Measurements from ENCODE around the gene IDH3A. TPM values are rescaled to one million over a fixed set of nuclear protein-coding genes. Genes with fewer than 3 reads are reported as not detected.
"Not testable (repeated sequence)": the region's sequence is repeated elsewhere in the genome, so short reads cannot be mapped to it uniquely, and the experiment has no call there.

Gene IDH3A
- total and polyA plus RNA-seq, 10 donors = 27.6 to 90.7 (median 70.1) TPM

DNA sequence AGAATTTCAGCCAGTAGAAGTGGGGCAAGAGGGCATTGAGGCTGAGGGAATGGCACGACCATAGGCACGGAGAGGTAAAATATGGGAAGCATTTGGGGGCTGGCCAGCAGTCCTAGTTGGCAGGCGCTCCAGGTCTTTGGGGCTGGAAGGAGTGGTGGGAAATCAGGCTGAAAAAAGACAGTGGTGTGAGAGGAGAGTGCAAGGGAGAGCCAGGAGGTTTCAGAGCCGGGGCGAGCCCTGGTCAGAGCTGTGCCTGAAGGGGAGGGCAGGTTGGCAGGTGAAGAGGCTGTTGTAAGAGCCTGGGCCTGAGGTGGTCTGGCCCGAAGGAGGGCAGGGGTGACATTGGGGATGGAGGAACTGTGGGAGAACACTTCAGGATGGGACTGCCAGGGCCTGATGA lies 1.6 kb upstream of the IDH3A start:
- Histone ChIP-seq H3K4me3 (no peak overlapping the region), H3K27ac (peak overlapping the region in 1 of 8 donors; percentile 9), H3K4me1 (peaks cover 13 to 45% (median 26%) of the 10 kb centered on the region in 6 donors), H3K9me3 (no peaks in the 10 kb centered on the region), H3K36me3 (no peaks in the 10 kb centered on the region), H3K27me3 (replicated peaks in 1 of 7) (no peaks in the 10 kb centered on the region)
- WGBS, 5 donors = 94 to 97% (median 95%) methylated on average over 6 of the region's 6 CpGs
- intact Hi-C loops (cut with DNase I; ENCODE audit: low total_unique reads) = no loop called here
- DNase-seq = no peak
- TF ChIP-seq POLR2A (IDR thresholded peaks at IDR 0.05) = no peak
- no peak for TF ChIP-seq POLR2AphosphoS5 (IDR thresholded peaks at IDR 0.05)
- TF ChIP-seq, protein P1, sequence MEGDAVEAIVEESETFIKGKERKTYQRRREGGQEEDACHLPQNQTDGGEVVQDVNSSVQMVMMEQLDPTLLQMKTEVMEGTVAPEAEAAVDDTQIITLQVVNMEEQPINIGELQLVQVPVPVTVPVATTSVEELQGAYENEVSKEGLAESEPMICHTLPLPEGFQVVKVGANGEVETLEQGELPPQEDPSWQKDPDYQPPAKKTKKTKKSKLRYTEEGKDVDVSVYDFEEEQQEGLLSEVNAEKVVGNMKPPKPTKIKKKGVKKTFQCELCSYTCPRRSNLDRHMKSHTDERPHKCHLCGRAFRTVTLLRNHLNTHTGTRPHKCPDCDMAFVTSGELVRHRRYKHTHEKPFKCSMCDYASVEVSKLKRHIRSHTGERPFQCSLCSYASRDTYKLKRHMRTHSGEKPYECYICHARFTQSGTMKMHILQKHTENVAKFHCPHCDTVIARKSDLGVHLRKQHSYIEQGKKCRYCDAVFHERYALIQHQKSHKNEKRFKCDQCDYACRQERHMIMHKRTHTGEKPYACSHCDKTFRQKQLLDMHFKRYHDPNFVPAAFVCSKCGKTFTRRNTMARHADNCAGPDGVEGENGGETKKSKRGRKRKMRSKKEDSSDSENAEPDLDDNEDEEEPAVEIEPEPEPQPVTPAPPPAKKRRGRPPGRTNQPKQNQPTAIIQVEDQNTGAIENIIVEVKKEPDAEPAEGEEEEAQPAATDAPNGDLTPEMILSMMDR (IDR thresholded peaks at IDR 0.05 in 8 of 11, conservative IDR thresholded peaks at IDR 0.05 in 3 of 11) = no peak

GRCh38 chr15:78148392-78149067 lies 632 bp upstream of the IDH3A start:
- Histone ChIP-seq H3K36me3 (no peaks in the 10 kb centered on the region), H3K4me1 (peaks cover 13 to 55% (median 26%) of the 10 kb centered on the region in 6 donors), H3K9me3 (no peaks in the 10 kb centered on the region), H3K27ac (peak overlapping the region; percentile 31 to 94 (median 88)), H3K4me3 (peak overlapping the region; percentile 54 to 96 (median 80)), H3K27me3 (replicated peaks in 1 of 7) (no peaks in the 10 kb centered on the region)
- WGBS, 5 donors = 17 to 22% (median 19%) methylated on average over 14 of the region's 14 CpGs
- TF ChIP-seq, protein P1 (IDR thresholded peaks at IDR 0.05 in 8 of 11, conservative IDR thresholded peaks at IDR 0.05 in 3 of 11) = no peak
- TF ChIP-seq POLR2A (IDR thresholded peaks at IDR 0.05) (no peak), POLR2AphosphoS5 (IDR thresholded peaks at IDR 0.05) (no peak)
- intact Hi-C loops (cut with DNase I; ENCODE audit: low total_unique reads) = no loop called here
- no peak for DNase-seq

- TF ChIP-seq POLR2A (IDR thresholded peaks at IDR 0.05) (no peak), POLR2AphosphoS5 (IDR thresholded peaks at IDR 0.05) (no peak)
- TF ChIP-seq, protein P1 (IDR thresholded peaks at IDR 0.05 in 8 of 11, conservative IDR thresholded peaks at IDR 0.05 in 3 of 11) = no peak
- DNase-seq = no peak
- H3K36me3 ChIP-seq = peaks cover 0 to 6% (median 0%) of the 10 kb centered on the region in 6 donors
- no peaks in the 10 kb centered on the region for H3K9me3 ChIP-seq
- no peaks in the 10 kb centered on the region for H3K27me3 ChIP-seq (replicated peaks in 1 of 7)
- WGBS, 5 donors = 11 to 25% (median 13%) methylated on average over 10 to 20 of the region's 20 CpGs
- H3K27ac ChIP-seq = peak overlapping the region; percentile 48 to 94 (median 88)
- peaks cover 15 to 69% (median 30%) of the 10 kb centered on the region in 6 donors for H3K4me1 ChIP-seq
- intact Hi-C loops (cut with DNase I; ENCODE audit: low total_unique reads) = no loop called here
- peak overlapping the region; percentile 49 to 96 (median 80) for H3K4me3 ChIP-seq
These were observed 916 bp downstream of the IDH3A start for GRCh38 chr15:78149805-78150751.

DNA sequence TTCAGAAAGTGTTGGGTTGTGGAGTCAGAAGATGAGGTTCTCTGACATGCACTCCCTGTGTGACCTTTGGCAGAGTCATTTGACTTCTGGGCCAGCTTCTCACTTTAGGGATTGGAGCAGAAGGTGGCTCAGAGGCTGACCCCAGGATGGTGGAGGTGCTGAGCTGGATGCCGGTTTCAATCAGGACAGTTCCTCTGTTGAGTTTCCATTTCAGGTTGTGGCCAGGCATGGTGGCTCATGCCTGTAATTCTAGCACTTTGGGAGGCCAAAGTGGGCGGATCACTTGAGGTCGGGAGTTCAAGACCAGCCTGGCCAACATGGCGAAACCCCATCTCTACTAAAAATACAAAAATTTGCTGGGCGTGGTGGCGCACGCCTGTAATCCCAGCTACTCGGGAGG lies 1.9 kb downstream of the IDH3A start:
- H3K27me3 ChIP-seq (replicated peaks in 1 of 7); intact Hi-C loops (cut with DNase I; ENCODE audit: low total_unique reads); DNase-seq; H3K27ac ChIP-seq; H3K9me3 ChIP-seq: not testable (repeated sequence)
- peaks cover 0 to 16% (median 0%) of the 10 kb centered on the region in 6 donors for H3K36me3 ChIP-seq
- peak overlapping the region in 1 of 8 donors; percentile 96 for H3K4me3 ChIP-seq
- WGBS, 5 donors = 88 to 93% (median 89%) methylated on average over 7 to 8 of the region's 8 CpGs
- peaks cover 15 to 79% (median 36%) of the 10 kb centered on the region in 6 donors for H3K4me1 ChIP-seq

All from spleen (tissue), 11 donors.